SK-N-MC (cell line): Measurements from ENCODE around the gene DAPK1.

Experiments used
- EZH2 ChIP-seq: fragments of 200-600 bp; sonication (generic); IDR thresholded peaks from one replicate; pipeline ENCODE4 v1.6.1; 2017; ENCODE audit warnings: antibody characterized with exemption
- POLR2AphosphoS5 ChIP-seq: IDR thresholded peaks from 2 replicates; pipeline ENCODE4 v1.6.1; 2012; ENCODE audit warnings: mild to moderate bottlenecking, low read depth, low read length, borderline replicate concordance

DNA sequence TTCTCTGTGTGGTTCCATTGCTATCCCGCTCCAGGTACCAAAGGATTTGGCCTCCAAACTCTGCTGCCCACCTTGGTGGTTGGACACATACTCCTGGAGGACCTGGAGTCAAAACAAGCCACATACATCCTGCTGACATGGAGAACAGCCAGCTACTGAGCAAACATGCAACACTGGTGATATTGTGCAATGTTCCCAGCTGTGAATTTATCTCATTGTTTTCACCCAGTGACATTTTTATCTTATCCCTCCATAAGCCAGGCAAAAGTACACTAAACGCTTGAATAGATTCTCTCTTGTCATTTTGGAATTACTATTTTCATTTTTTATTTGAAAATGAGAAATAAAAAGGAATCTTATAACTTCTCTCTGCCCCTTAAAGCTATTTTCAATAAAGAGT, 217.2 kb downstream of the DAPK1 start:
- TF ChIP-seq POLR2AphosphoS5: no peak
- no peak for TF ChIP-seq EZH2
